Measurements from ENCODE around the gene SSBP1. TPM values are rescaled to one million over a fixed set of nuclear protein-coding genes. Genes with fewer than 3 reads are reported as not detected.
"Not testable (repeated sequence)": the region's sequence is repeated elsewhere in the genome, so short reads cannot be mapped to it uniquely, and the experiment has no call there.

SSBP1 gene, protein sequence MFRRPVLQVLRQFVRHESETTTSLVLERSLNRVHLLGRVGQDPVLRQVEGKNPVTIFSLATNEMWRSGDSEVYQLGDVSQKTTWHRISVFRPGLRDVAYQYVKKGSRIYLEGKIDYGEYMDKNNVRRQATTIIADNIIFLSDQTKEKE
- total RNA-seq, result 264 and 266 TPM in 2 replicates

DNA sequence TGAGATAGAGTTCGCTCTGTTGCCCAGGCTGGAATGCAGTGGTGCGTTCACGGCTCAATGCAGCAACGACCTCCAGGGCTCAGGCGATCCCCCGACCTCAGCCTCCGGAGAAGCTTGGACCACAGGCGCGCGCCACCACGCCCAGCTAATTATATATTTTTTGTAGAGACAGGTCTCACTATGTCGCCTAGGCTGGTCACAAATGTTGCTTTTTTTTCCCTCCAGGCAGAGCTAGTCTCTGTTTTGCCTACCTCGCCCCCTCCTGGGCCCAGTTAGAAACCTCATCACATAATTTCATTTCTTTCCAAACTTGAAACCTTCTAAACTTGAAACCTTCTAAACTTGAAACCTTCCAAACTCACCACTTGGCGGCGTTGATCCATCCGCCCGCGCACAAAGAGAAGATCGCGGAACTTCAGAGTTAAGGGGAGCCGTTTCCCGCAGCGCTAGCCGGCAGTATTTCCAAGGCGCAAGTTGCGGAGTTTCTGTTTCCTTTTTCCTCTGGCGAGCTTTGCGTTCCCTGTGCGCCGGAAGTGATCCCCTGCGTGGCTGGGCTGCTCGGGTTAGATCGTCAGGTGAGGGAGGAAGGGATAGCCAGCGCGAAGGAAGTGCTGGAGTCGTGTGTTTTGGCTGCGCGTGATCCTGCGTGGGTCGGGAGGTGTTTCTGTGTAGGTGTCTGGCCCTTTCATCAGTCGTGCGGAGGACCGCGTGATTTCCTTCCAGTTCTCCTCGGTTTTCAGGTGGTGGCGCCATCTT, at the start of gene SSBP1:
SSBP1 (plus strand) TSS at position 523 of the 756 bp plus-strand sequence. CDS start 809 bp downstream, outside the sequence.
- Mint-ChIP-seq H3K27ac (peak within 1 kb of the TSS; percentile 99), H3K9me3 (no peaks in the 10 kb centered on the region), H3K27me3 (peaks cover 5% of the 10 kb centered on the region), H3K36me3 (ENCODE audit: low read depth) (peaks cover 42% of the 10 kb centered on the region), H3K4me3 (peak within 1 kb of the TSS; percentile 99), H3K4me1 (peaks cover 29% of the 10 kb centered on the region)
- DNase-seq, result peak; percentile 98
- intact Hi-C loops (cut with micrococcal nuclease), result loop anchor here (1.0 to 10.0 kb wide), 7 partner anchors 36 to 1069 kb away; partner anchors contain the start of genes AGK, DENND11, MRPS33 and TMEM178B

DNA sequence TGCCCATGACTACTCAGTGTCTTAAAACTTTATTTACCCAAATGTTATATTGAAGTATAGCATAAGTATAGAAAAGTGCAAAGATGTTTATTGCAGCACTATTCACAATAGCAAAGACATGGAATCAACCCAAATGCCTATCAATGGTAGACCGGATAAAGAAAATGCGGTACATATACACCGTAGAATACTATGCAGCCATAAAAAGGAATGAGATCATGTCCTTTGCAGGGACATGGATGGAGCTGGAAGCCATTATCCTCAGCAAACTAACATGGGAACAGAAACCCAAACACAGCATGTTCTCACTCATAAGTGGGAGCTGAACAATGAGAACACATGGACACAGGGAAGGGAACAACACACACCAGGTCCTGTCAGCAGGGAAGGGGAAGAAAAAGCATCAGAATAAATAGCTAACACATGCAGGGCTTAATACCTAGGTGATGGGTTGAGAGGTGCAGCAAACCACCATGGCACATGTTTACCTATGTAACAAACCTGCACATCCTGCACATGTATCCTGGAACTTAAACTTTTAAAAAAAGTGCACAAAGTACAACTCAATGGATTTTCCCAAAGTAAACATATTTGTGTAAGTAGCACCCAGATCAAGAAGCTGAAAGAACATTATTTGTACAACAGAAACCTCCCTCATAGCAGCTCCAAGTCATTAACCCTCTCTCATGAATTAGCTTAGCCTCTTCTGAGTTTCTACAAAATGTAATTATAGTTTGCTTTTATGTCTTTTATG, 48.9 kb upstream of the SSBP1 start:
- H3K27ac Mint-ChIP-seq; H3K9me3 Mint-ChIP-seq; DNase-seq; intact Hi-C loops (cut with micrococcal nuclease); H3K4me3 Mint-ChIP-seq; H3K27me3 Mint-ChIP-seq: not testable (repeated sequence)
- Mint-ChIP-seq H3K36me3 (ENCODE audit: low read depth) (peaks cover 40% of the 10 kb centered on the region), H3K4me1 (peaks cover 16% of the 10 kb centered on the region)

DNA sequence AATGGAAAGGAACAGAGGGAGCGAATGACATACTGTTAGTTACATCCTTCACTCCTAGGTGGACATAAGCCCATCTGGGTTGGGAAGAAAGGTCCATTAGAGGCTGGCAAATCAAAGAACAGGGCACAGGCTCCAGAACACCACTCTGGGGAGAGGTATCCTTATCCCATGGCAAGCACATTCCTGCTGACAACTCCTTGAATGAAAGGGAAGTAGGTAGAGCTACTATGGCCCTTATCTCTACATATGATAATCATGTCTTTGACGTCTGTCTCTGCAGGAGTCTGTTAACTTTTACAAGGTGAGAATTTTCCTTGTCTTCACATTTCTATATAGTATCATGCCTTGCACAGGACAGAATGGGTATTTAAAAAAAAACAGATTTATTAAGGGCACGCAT, 46.6 kb upstream of the SSBP1 start:
- no peaks in the 10 kb centered on the region for H3K9me3 Mint-ChIP-seq
- H3K4me3 Mint-ChIP-seq, result no peak overlapping the region
- intact Hi-C loops (cut with micrococcal nuclease), result no loop called here
- DNase-seq, result no peak
- peaks cover 32% of the 10 kb centered on the region for H3K36me3 Mint-ChIP-seq (ENCODE audit: low read depth)
- peaks cover 14% of the 10 kb centered on the region for H3K4me1 Mint-ChIP-seq
- no peak overlapping the region for H3K27ac Mint-ChIP-seq
- no peaks in the 10 kb centered on the region for H3K27me3 Mint-ChIP-seq

DNA sequence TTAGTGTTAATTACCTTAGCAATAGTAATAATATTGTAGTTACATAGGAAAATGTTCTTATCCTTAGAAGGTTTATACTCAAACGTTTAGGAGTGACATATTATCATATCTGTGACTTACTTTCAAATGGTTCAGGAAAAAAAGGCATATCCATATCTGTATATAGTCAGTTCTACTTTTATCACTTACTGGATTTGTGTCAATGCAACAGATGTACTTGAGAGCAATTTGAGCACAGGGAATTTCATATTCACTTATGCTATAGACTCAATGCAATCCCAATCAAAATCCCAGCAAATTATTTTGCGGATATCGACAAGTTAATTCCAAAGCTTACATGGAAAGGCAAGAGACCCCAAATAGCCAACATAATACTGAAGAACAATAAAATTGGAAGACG, 46.2 kb upstream of the SSBP1 start:
- H3K27ac Mint-ChIP-seq, result no peak overlapping the region
- H3K36me3 Mint-ChIP-seq (ENCODE audit: low read depth), result peaks cover 30% of the 10 kb centered on the region
- intact Hi-C loops (cut with micrococcal nuclease), result no loop called here
- no peak for DNase-seq
- no peaks in the 10 kb centered on the region for H3K27me3 Mint-ChIP-seq
- peaks cover 14% of the 10 kb centered on the region for H3K4me1 Mint-ChIP-seq
- H3K4me3 Mint-ChIP-seq, result no peak overlapping the region
- H3K9me3 Mint-ChIP-seq, result no peaks in the 10 kb centered on the region

DNA sequence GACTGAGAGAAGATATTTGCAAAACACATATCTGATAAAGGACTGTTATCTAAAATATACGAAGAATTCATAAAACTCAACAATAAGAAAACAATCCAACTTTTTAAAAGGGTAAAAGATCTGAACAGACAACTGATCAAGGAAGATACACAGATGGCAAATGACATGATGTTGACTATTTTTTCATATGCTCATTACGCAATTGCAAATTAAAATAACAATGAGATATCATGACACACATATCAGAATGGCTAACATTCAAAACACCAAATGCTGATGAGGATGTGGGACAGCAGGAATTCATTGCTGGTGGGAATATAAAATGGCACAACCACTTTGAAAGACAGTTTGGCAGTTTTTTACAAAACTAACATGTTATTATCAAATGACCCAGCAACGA, 45.1 kb upstream of the SSBP1 start:
- H3K36me3 Mint-ChIP-seq (ENCODE audit: low read depth), result peaks cover 31% of the 10 kb centered on the region
- intact Hi-C loops (cut with micrococcal nuclease), result no loop called here
- no peak for DNase-seq
- peaks cover 22% of the 10 kb centered on the region for H3K4me1 Mint-ChIP-seq
- H3K27me3 Mint-ChIP-seq, result no peaks in the 10 kb centered on the region
- H3K9me3 Mint-ChIP-seq, result no peaks in the 10 kb centered on the region
- H3K4me3 Mint-ChIP-seq, result no peak overlapping the region
- no peak overlapping the region for H3K27ac Mint-ChIP-seq

DNA sequence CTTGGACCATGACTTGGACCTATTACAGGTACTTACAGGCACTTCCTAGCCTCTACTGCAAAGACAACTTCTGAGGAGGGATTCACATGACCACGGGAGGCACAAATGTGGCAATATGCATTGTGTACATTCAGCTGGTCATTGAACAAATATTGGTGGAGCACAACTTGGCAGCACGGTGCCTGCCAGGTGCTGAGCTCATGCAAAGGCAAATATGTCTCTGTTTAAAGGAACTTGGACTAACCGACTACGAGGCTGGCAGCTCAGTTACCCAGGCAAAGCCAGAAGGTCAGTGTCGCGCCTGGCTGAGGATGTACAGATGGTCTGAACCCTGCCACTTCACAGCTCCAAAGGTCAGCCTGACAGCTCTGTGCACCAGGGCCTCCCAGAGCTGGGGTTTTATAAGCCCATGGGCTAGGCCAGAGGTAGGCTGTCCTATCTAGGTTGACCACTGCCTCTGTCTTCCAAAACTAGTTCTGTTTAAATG, 42.3 kb upstream of the SSBP1 start:
- peaks cover 24% of the 10 kb centered on the region for H3K36me3 Mint-ChIP-seq (ENCODE audit: low read depth)
- peaks cover 44% of the 10 kb centered on the region for H3K4me1 Mint-ChIP-seq
- H3K4me3 Mint-ChIP-seq, result no peak overlapping the region
- H3K27me3 Mint-ChIP-seq, result peaks cover 1% of the 10 kb centered on the region
- no peak for DNase-seq
- intact Hi-C loops (cut with micrococcal nuclease), result no loop called here
- no peaks in the 10 kb centered on the region for H3K9me3 Mint-ChIP-seq
- H3K27ac Mint-ChIP-seq, result no peak overlapping the region

DNA sequence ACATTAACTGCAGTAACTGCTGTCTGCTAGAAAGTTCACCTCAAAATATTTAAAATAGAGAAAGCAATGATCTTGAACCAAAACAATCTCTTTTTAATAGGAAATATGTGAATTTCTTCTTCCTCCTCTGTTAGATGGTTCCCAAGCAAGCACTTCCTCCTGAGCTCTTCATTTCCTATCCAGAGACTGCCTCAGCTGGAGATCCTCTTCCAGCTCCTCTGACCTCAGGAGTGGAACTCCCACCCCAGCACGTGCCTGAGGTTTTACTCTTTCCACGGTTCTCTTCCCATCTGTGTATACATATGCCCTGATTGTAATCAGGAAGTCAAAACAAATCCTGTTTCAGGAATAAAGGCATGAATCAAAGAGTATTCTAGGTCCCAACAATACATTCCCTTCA, 41.8 kb upstream of the SSBP1 start:
- Mint-ChIP-seq H3K27me3 (peaks cover 1% of the 10 kb centered on the region), H3K27ac (no peak overlapping the region), H3K4me1 (peaks cover 46% of the 10 kb centered on the region), H3K4me3 (no peak overlapping the region), H3K9me3 (no peaks in the 10 kb centered on the region), H3K36me3 (ENCODE audit: low read depth) (peaks cover 24% of the 10 kb centered on the region)
- intact Hi-C loops (cut with micrococcal nuclease), result no loop called here
- DNase-seq, result no peak

DNA sequence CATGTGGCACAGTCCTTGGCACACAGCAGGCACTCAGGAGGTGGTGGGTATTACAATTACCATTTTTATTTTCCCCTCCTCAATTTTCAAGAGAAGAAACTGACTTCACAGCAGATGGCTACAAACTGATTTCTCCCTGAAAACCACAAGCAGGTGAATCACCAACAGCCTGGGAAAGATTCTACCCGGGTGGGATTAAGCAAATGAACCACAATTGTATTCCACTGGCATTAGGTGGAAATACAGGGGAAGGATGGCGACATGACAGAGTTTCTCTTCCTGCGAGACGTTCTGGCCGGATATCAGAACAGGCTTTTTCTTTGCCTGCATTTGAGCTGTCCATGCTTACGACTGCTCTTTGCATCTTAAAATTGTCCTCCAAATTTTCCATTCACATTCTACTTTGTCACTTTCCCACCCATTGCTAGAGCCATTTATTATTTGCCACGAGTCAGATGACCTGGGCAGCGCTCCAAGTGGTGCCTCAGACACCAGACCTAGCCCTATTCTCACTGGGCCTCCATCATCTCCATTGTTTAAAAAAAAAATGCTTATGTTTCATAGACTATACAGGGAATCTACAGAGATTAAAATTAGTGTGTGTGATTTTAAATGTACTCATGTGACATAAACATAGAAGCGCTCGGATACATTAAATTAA, 40.8 kb upstream of the SSBP1 start:
- Mint-ChIP-seq H3K9me3 (no peaks in the 10 kb centered on the region), H3K36me3 (ENCODE audit: low read depth) (peaks cover 23% of the 10 kb centered on the region), H3K4me1 (peaks cover 44% of the 10 kb centered on the region), H3K27me3 (peaks cover 1% of the 10 kb centered on the region), H3K4me3 (no peak overlapping the region), H3K27ac (no peak overlapping the region)
- no peak for DNase-seq
- intact Hi-C loops (cut with micrococcal nuclease), result no loop called here

DNA sequence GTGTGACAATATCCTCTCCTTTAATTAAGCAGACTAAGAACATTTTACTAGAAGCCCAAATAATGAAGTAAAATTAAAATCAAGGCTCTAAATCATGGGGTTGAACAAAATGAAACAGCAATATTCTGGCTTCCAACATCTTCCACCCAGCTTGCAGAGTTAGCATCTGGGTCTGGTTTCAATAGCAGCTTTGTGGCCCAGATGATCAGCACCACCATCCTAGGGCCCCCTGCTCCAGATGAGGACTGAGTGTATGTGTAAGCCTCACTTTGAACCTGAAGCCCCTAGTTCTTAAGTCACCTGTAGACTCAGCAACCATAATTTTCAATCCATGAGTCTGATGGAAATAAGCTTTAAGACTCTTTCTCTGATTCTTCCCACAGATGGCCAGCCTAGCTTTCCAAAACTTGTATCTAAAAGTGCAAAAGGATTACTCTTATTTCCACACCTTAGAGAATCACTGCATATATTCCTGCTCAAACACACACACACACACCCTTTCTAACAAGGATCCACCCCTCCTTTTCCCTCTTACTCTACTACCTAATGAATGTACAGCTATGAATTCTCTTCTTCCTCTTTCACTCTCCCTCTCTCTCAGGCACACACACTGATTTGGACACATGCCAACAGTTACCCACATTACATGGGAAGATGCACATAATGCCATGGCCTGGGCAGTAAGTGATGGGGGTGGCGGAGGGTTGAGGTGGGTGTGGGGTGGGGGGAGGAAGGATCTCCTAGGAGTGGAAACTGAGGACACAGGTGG, 39.7 kb upstream of the SSBP1 start:
- Mint-ChIP-seq H3K9me3 (no peaks in the 10 kb centered on the region), H3K4me3 (no peak overlapping the region), H3K4me1 (peaks cover 47% of the 10 kb centered on the region), H3K36me3 (ENCODE audit: low read depth) (peaks cover 21% of the 10 kb centered on the region), H3K27ac (no peak overlapping the region), H3K27me3 (peaks cover 6% of the 10 kb centered on the region)
- no peak for DNase-seq
- intact Hi-C loops (cut with micrococcal nuclease), result no loop called here

DNA sequence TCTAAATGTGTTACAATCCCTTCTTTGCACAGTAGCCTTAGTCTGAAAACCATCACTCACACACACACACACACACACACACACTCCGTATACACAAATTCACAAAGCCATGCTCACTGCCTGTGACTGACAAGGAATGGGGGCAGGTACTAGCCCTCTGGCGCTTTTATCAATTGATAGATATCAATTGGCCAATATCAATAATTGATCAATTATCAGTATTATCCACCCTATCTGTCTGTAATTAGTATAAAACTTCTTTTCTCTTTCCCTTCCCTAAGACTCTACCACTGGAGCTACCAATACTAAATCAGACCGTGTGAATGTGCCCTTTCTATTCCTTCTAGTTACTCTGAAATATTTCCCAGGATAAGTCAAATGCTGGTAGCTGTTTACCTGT, 38.3 kb upstream of the SSBP1 start:
- DNase-seq, result no peak
- peaks cover 45% of the 10 kb centered on the region for H3K4me1 Mint-ChIP-seq
- H3K4me3 Mint-ChIP-seq, result peak overlapping the region; percentile 83
- intact Hi-C loops (cut with micrococcal nuclease), result loop anchor here (2.0 kb wide), 1 partner anchor 21 kb away; no protein-coding TSS in a partner anchor
- no peak overlapping the region for H3K27ac Mint-ChIP-seq
- H3K9me3 Mint-ChIP-seq, result no peaks in the 10 kb centered on the region
- H3K27me3 Mint-ChIP-seq, result peaks cover 11% of the 10 kb centered on the region
- peaks cover 14% of the 10 kb centered on the region for H3K36me3 Mint-ChIP-seq (ENCODE audit: low read depth)

DNA sequence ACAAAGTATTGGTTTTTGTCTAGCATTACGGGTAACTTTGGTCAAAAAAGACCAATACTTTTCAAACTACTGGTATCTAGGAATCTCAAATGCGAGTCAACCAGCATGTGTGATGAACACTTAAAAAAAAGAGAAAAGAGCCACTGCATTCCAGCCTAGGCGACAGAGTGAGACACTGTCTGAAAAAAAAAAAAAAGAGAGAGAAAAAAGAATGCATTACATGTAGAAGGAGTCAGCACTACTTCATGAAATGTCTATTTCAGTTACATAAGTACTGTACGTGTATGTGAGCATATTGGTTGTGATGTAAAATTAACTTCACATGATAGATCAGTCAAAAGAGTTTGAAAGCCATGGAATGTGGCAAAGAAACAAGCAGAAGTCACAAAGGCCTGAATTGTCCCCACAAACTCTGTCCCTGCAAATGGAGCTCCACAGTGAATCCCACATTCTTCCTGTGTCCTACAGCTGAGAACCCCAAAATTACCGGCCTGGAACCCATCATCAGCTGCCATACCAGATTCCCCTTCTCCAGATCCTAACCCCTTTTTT, 37.8 kb upstream of the SSBP1 start:
- Mint-ChIP-seq H3K4me1 (peaks cover 45% of the 10 kb centered on the region), H3K27me3 (peaks cover 13% of the 10 kb centered on the region), H3K27ac (peak overlapping the region; percentile 74)

DNA sequence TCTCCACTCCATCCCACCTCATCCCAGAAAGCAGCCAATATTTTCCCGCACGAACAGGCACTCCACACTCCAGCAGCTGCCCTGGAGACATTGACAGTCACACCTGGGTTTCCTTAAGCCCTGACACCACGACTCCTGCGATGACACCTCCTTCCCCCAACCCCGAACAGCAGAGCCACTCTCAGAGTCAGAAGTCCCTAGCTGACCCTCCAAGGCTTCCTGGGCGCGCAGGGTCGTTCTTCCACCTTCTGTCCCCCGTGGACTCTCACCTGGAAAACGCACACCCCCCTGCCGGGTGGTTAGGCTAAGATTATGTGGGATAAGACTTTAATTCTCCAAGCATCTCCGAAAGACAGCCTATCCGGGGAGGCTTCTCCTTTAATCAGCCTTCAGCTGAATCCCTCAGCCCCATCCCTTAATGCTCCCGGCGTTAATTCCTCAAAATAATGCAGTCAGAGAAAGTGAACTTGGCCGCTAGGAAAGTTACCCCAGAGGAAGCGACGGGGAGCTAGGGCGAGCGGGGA, 37.2 kb upstream of the SSBP1 start:
- Mint-ChIP-seq H3K9me3 (no peaks in the 10 kb centered on the region), H3K27me3 (peaks cover 13% of the 10 kb centered on the region), H3K36me3 (ENCODE audit: low read depth) (peaks cover 11% of the 10 kb centered on the region), H3K4me1 (peaks cover 45% of the 10 kb centered on the region), H3K4me3 (peak overlapping the region; percentile 83), H3K27ac (peak overlapping the region; percentile 74)
- intact Hi-C loops (cut with micrococcal nuclease), result loop anchor here (2.0 kb wide), 1 partner anchor 22 kb away; no protein-coding TSS in a partner anchor
- DNase-seq, result peak; percentile 65

More for the DNA sequence above, 37.8 kb upstream of the SSBP1 start:
- H3K9me3 Mint-ChIP-seq, result no peaks in the 10 kb centered on the region
- intact Hi-C loops (cut with micrococcal nuclease), result loop anchor here (2.0 kb wide), 1 partner anchor 22 kb away; no protein-coding TSS in a partner anchor
- peak overlapping the region; percentile 83 for H3K4me3 Mint-ChIP-seq
- peaks cover 14% of the 10 kb centered on the region for H3K36me3 Mint-ChIP-seq (ENCODE audit: low read depth)
- DNase-seq, result no peak
